BLaER1 treated with 17β-estradiol and CSF1 and Interleukin-3, amounts not matched to agents 10 nM and 100 nM (cell line): ENCODE results near the gene AKAP6.
A peak's percentile ranks its signal among the peaks of the same experiment; 100 is the strongest.

Source experiments
- H3K27ac ChIP-seq, 11 experiments: shearing (Covaris generic); formaldehyde crosslinking; 2 replicates each; pipeline ENCODE4 v1.8.1; 2022
- H3K27me3 ChIP-seq, 11 experiments: shearing (Covaris generic); formaldehyde crosslinking; 2 replicates each; pipeline ENCODE4 v1.8.1; 2022
- H3K36me3 ChIP-seq, 11 experiments: shearing (Covaris generic); formaldehyde crosslinking; 2 replicates each; pipeline ENCODE4 v1.8.1; 2022
- H3K4me1 ChIP-seq, 10 experiments: shearing (Covaris generic); formaldehyde crosslinking; 2 replicates each; pipeline ENCODE4 v1.8.1; 2022
- H3K4me2 ChIP-seq, 11 experiments: shearing (Covaris generic); formaldehyde crosslinking; 2 replicates each; pipeline ENCODE4 v1.8.1; 2022
- H3K4me3 ChIP-seq, 10 experiments: shearing (Covaris generic); formaldehyde crosslinking; 2 replicates each; pipeline ENCODE4 v1.8.1; 2022
- H3K9ac ChIP-seq, 11 experiments: shearing (Covaris generic); formaldehyde crosslinking; 2 replicates each; pipeline ENCODE4 v1.8.1; 2022
- H3K9me3 ChIP-seq, 11 experiments: shearing (Covaris generic); formaldehyde crosslinking; replicated peaks in 1 of 11; 2 replicates each; pipeline ENCODE4 v1.8.1; 2022
- H4K20me1 ChIP-seq, 11 experiments: shearing (Covaris generic); formaldehyde crosslinking; 2 replicates each; pipeline ENCODE4 v1.8.1; 2022
- Cebpa-rat ChIP-seq, 11 experiments: shearing (Covaris generic); IDR thresholded peaks; 2 replicates each; pipeline ENCODE4 v1.8.1; 2022

AKAP6 gene

GRCh38 chr14:32476532-32476931, 147.4 kb downstream of the AKAP6 start:
- H3K4me3 ChIP-seq, result no peak overlapping the region
- H3K27me3 ChIP-seq, result no peaks in the 10 kb centered on the region
- no peaks in the 10 kb centered on the region for H3K36me3 ChIP-seq
- no peak overlapping the region for H3K9ac ChIP-seq
- no peak overlapping the region for H3K4me2 ChIP-seq
- no peak for TF ChIP-seq Cebpa-rat (IDR thresholded peaks at IDR 0.05)
- no peak overlapping the region for H3K27ac ChIP-seq
- no peaks in the 10 kb centered on the region for H3K9me3 ChIP-seq
- H4K20me1 ChIP-seq, result no peaks in the 10 kb centered on the region
- H3K4me1 ChIP-seq, result peaks cover 0 to 32% (median 0%) of the 10 kb centered on the region in 10 experiments; a peak in 6 of 20 replicates

- Histone ChIP-seq H4K20me1 (no peaks in the 10 kb centered on the region), H3K27ac (no peak overlapping the region), H3K4me3 (no peak overlapping the region)
These were observed 148.3 kb downstream of the AKAP6 start for GRCh38 chr14:32477396-32477795.

GRCh38 chr14:32478050-32478449, 149.0 kb downstream of the AKAP6 start:
- Histone ChIP-seq H4K20me1 (no peaks in the 10 kb centered on the region), H3K4me3 (no peak overlapping the region), H3K36me3 (no peaks in the 10 kb centered on the region), H3K9ac (no peak overlapping the region), H3K4me1 (peaks cover 0 to 39% (median 0%) of the 10 kb centered on the region in 10 experiments; a peak in 6 of 20 replicates), H3K27me3 (no peaks in the 10 kb centered on the region), H3K27ac (no peak overlapping the region), H3K4me2 (no peak overlapping the region), H3K9me3 (no peaks in the 10 kb centered on the region)
- TF ChIP-seq Cebpa-rat (IDR thresholded peaks at IDR 0.05), result no peak

More at GRCh38 chr14:32477396-32477795, 148.3 kb downstream of the AKAP6 start:
- Histone ChIP-seq H3K36me3 (no peaks in the 10 kb centered on the region), H3K9me3 (no peaks in the 10 kb centered on the region), H3K4me2 (no peak overlapping the region), H3K27me3 (no peaks in the 10 kb centered on the region), H3K9ac (no peak overlapping the region), H3K4me1 (peaks cover 0 to 38% (median 0%) of the 10 kb centered on the region in 10 experiments; a peak in 6 of 20 replicates)
- no peak for TF ChIP-seq Cebpa-rat (IDR thresholded peaks at IDR 0.05)

GRCh38 chr14:32480337-32480736, 151.2 kb downstream of the AKAP6 start:
- Histone ChIP-seq H3K27me3 (no peaks in the 10 kb centered on the region), H3K4me1 (peaks cover 0 to 32% (median 0%) of the 10 kb centered on the region in 10 experiments; a peak in 6 of 20 replicates), H3K36me3 (no peaks in the 10 kb centered on the region), H3K9me3 (no peaks in the 10 kb centered on the region), H3K27ac (no peak overlapping the region), H3K4me2 (peak overlapping the region in 3 of 11 experiments; percentile 7 to 62 (median 53); a peak in 4 of 22 replicates), H4K20me1 (no peaks in the 10 kb centered on the region), H3K9ac (no peak overlapping the region), H3K4me3 (no peak overlapping the region)
- no peak for TF ChIP-seq Cebpa-rat (IDR thresholded peaks at IDR 0.05)

- no peak for TF ChIP-seq Cebpa-rat (IDR thresholded peaks at IDR 0.05)
- H3K4me2 ChIP-seq, result peak overlapping the region in 4 of 11 experiments; percentile 10 to 69 (median 19); a peak in 5 of 22 replicates
- no peaks in the 10 kb centered on the region for H4K20me1 ChIP-seq
- H3K9ac ChIP-seq, result no peak overlapping the region
- no peaks in the 10 kb centered on the region for H3K27me3 ChIP-seq
- H3K9me3 ChIP-seq, result 0 out of 22 replicates have a peak, but pooled peaks cover 0 to 6% (median 0%) of the 10 kb centered on the region in 11 experiments
- no peaks in the 10 kb centered on the region for H3K36me3 ChIP-seq
- no peak overlapping the region for H3K27ac ChIP-seq
- peaks cover 0 to 32% (median 0%) of the 10 kb centered on the region in 10 experiments; a peak in 6 of 20 replicates for H3K4me1 ChIP-seq
- no peak overlapping the region for H3K4me3 ChIP-seq
These were observed 152.6 kb downstream of the AKAP6 start for GRCh38 chr14:32481707-32482106.

- no peak overlapping the region for H3K9ac ChIP-seq
- no peaks in the 10 kb centered on the region for H3K36me3 ChIP-seq
- no peaks in the 10 kb centered on the region for H3K27me3 ChIP-seq
- no peak overlapping the region; a peak in 1 of 20 replicates for H3K4me3 ChIP-seq
- H3K9me3 ChIP-seq, result no peaks in the 10 kb centered on the region
- peak overlapping the region in 3 of 11 experiments; percentile 67 to 90 (median 69); a peak in 6 of 22 replicates for H3K4me2 ChIP-seq
- TF ChIP-seq Cebpa-rat (IDR thresholded peaks at IDR 0.05), result no peak
- peak overlapping the region in 3 of 11 experiments; percentile 46 to 65 (median 63); a peak in 6 of 22 replicates for H3K27ac ChIP-seq
- H4K20me1 ChIP-seq, result no peaks in the 10 kb centered on the region
- H3K4me1 ChIP-seq, result peaks cover 0 to 59% (median 0%) of the 10 kb centered on the region in 10 experiments; a peak in 6 of 20 replicates
These were observed 162.4 kb downstream of the AKAP6 start for GRCh38 chr14:32491416-32492016.

GRCh38 chr14:32492457-32492856, 163.4 kb downstream of the AKAP6 start:
- Histone ChIP-seq H3K27me3 (no peaks in the 10 kb centered on the region), H3K9me3 (no peaks in the 10 kb centered on the region), H3K4me2 (peak overlapping the region in 3 of 11 experiments; percentile 67 to 90 (median 69); a peak in 5 of 22 replicates), H3K4me3 (no peak overlapping the region), H3K27ac (peak overlapping the region in 2 of 11 experiments; percentile 36 to 44; a peak in 2 of 22 replicates), H4K20me1 (no peaks in the 10 kb centered on the region), H3K9ac (no peak overlapping the region), H3K36me3 (no peaks in the 10 kb centered on the region), H3K4me1 (peaks cover 0 to 59% (median 0%) of the 10 kb centered on the region in 10 experiments; a peak in 6 of 20 replicates)
- TF ChIP-seq Cebpa-rat (IDR thresholded peaks at IDR 0.05), result no peak

GRCh38 chr14:32494609-32495434, 165.7 kb downstream of the AKAP6 start:
- Histone ChIP-seq H4K20me1 (no peaks in the 10 kb centered on the region), H3K4me2 (peak overlapping the region in 2 of 11 experiments; percentile 69 to 90; a peak in 3 of 22 replicates), H3K27me3 (no peaks in the 10 kb centered on the region), H3K4me1 (peaks cover 0 to 51% (median 0%) of the 10 kb centered on the region in 10 experiments; a peak in 6 of 20 replicates), H3K27ac (no peak overlapping the region), H3K9ac (no peak overlapping the region), H3K9me3 (no peaks in the 10 kb centered on the region), H3K36me3 (no peaks in the 10 kb centered on the region), H3K4me3 (no peak overlapping the region)
- no peak for TF ChIP-seq Cebpa-rat (IDR thresholded peaks at IDR 0.05)

- H3K27ac ChIP-seq, result no peak overlapping the region
- H3K4me2 ChIP-seq, result 0 out of 22 replicates have a peak overlapping the region, but pooled peaks of 1 of the 11 experiments have one; percentile 19
- no peaks in the 10 kb centered on the region for H3K9me3 ChIP-seq
- H3K36me3 ChIP-seq, result no peaks in the 10 kb centered on the region
- peaks cover 0 to 50% (median 0%) of the 10 kb centered on the region in 10 experiments; a peak in 6 of 20 replicates for H3K4me1 ChIP-seq
- H3K4me3 ChIP-seq, result no peak overlapping the region
- H3K27me3 ChIP-seq, result no peaks in the 10 kb centered on the region
- H3K9ac ChIP-seq, result no peak overlapping the region
- H4K20me1 ChIP-seq, result no peaks in the 10 kb centered on the region
- no peak for TF ChIP-seq Cebpa-rat (IDR thresholded peaks at IDR 0.05)
These were observed 166.3 kb downstream of the AKAP6 start for GRCh38 chr14:32495435-32495734.
